NCI-H1105 treated with DMSO at 0.1 percent for 48 hours (cell line): Measurements from ENCODE around the gene PDCD6IP.
A peak's percentile ranks its signal among the peaks of the same experiment; 100 is the strongest.

Experiments used
- DNase-seq: peaks from one replicate; lab custom pipeline; 2025; lab: John Stamatoyannopoulos, UW

Gene PDCD6IP

GRCh38 chr3:33897306-33897705 is 98.9 kb downstream of the PDCD6IP start:
- no peak for DNase-seq

DNA sequence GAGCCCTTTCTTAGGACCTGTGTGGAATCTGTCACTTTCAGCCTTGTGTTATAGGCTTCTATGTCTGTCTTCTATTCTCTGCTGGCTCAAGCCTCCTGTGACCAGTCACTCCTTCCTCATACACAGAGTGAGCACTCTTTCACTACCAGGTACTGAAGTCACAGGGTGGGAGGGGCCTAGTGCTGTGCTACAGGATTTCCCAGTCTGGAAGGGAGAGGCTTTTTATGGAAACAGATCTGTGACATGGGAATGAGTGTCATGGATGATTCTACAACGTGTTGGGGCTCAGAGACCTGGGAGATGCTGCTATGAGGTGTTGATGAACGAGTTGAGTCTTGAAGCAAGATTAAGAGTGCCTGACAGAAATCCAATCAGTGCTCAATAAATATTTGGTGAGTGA is 100.5 kb downstream of the PDCD6IP start:
- DNase-seq: no peak

- no peak for DNase-seq
Measured at GRCh38 chr3:33900440-33900808, 102.0 kb downstream of the PDCD6IP start.

DNA sequence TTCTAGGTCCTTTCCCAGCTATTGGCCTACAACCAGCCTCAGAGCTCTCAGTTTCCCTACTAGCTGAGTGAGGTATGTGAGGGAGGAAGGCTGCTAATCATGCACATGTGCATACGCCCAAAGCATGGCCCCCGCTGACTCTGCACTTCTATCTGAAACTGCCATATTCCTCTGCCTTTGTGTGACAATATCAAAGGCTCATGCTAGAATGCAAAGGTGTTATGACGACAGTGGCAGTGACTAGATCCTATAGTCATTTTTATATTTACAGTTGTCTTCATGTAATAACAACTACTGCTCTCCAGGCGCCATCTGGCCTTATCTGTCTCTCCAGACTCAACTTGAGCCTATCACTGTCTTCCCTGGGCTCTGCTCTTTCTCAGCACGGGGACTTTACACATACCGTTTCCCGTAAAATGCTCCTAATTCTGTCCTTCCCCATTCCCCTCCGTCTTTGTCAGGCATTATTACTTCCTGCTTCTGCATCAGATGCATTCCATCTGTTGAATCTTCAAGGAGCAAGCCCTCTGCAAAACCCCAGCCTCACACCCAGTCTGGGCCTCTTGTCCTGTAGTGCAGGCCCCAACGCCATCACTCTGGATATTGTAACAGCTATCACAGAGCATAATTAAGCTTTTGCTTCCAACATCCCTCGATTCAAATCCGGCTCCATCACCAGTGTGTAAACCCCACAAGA is 102.5 kb downstream of the PDCD6IP start:
- no peak for DNase-seq

DNA sequence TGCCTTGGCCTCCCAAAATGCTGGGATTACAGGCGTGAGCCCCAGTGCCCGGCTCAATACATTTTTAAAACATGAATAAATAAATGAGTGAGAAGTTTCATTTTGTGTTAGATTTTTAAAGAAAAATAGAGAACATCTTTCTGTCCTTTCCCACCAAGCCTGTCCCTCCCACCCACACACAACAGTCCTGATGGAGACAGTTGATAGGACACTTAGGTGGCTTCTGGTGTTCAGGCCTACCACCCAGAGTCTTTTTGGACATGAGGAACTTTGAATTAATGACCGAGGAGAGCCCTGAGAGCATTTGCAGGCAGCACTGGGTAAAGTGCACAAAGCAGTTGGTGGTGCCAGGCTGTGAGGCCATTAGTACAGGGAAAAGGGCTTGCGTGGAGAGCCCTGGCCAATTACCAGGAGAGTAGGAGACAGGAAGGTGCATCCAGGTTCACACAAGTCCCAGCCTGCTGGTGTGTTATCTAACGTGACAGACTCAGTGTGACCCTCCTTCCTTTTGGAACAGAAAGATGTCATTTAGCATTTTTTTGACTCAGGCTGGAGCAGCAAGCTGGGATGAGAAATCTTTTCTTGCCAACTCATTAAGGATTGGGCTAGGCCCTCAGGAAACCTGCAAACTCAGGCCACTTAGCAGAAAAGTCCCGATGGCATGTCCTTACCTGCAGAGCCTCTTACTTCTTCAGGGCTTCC is 103.6 kb downstream of the PDCD6IP start:
- DNase-seq: no peak

DNA sequence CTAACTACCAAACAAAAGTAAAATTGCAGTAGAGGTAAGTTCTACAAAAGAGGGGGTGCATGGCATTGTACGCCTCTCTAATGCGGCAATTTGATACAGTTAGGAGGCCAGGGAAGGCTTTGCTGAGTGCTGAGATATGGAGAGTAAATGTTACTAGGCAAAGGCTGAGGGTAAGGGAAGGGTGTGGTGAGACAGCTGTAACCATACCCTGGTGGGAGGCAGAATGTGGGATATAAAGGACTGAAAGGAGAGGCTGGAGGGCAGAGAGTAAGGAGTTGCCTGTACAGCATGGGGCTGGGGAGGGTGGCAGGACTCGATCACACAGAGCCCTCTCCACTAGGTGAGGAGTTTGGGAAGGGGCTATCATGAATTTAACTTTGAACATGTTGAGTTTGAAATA is 106.3 kb downstream of the PDCD6IP start:
- DNase-seq: no peak

DNA sequence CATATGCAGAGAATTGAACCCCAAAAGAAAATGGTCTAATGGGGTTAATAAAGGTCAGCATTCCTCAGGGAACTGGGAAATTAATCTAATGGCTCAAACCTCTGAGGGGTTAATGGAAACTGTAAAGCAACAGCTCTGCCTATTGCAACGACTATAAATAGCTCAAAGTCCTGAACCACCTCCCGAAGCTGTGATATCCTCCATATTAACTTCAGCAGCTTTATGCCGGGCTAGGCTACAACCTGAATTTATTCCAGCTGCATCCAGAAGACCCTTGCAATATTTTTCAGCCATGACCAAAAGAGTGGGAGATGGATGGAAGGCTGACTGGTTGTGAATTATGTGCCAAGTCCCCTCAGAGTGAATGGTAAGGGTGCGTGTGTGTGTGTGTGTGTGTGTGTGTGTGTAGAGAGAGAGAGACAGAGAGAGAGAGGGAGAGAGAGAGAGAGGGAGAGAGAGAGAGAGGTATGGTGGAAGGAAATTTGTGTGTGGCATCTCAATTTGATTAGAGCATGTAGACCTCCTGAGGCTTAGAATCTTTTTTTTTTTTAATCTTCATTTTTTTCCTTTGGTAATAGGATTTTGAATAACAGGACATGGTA is 109.9 kb downstream of the PDCD6IP start:
- DNase-seq: no peak

DNA sequence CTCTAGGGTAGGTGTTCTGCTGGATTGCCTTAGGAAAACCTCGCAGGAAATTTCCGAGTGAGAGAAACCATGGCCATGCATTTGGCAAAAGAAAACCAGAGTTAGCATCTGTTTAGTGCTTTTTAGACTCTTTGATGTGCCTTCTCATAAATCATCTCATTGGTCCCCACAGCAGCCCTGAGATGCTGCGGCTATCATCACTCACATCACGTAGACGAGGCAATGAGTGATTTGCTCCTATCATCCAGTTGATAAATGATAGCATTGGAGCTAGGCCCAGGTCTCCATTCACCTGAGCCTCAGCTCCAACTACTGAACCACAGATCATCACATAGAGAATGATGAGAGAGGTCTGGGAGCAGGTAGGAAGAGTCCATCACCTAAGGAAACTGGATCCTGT is 111.1 kb downstream of the PDCD6IP start:
- DNase-seq: no peak

- DNase-seq: no peak
Measured at GRCh38 chr3:33910031-33910430, 111.6 kb downstream of the PDCD6IP start.

DNA sequence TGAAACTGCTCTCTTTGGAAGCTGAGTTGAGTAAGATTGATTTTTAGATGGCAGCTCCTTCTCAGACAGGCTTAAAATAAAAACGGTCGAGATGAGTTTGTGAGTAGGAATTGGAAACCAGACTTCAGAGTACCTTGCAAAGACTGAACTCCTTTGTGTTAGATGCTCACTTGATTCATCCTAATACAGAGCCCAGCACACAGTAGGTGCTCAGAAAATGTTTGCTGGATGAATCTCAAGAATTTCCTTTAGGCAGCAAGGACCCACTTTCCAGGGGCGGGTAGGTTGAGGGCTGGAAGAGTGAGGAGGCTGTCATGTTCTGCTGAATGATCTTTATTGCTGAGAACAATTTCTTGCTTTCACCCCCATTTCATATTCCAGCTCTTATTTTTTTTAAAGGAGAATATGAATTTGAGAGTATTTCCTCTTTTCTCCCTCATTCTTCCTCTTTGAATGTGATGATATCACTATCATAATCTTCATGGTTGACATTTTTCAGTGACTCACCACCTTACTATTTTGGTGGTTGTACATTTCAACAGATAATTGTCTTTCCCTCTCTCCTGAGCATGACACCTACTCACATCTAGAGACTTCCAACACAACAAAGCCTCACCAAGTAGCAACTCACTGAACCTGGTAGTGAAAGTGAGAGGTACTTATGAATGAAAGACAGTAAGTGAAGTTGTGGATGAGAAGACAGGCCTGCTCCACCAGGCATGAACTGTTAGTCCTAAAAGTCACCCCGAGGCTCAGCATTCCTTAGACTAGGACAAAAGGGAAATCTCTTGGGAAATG is 113.3 kb downstream of the PDCD6IP start:
- DNase-seq: no peak

- no peak for DNase-seq
Measured at GRCh38 chr3:33914212-33914611, 115.8 kb downstream of the PDCD6IP start.

GRCh38 chr3:33914731-33915379 is 116.4 kb downstream of the PDCD6IP start:
- no peak for DNase-seq

GRCh38 chr3:33915796-33916546 is 117.5 kb downstream of the PDCD6IP start:
- DNase-seq: no peak

DNA sequence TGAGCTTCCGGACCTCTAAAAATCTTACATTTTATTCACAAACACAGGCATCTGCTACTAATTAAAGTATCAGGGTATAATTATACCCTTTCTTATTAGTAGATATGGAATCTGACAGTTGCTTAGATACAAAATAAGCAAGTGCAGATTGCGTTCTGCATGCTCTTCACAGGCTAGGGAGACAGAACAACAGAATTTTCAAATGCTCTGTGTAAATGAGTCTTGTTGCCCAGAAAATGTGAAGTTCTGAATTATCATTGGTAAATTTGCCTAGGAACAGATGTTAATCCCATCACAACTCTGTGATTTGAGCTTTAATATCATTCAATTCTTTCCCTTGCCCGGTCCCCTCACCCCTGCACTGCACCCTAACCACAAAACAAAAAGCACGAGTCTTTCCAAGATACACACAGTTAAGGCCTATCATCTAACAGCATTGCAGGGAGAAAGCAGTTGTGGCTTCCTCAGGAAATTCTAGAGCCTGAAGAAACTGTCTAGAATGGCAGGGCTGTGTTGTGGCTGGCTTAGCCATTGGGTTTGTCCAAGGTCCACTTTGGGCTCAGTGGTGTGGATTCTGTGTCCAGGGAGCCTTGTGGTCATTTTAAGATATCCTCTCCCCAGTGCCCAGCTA is 119.8 kb downstream of the PDCD6IP start:
- DNase-seq: peak; percentile 17
